Measurements from ENCODE around the gene CDK1. TPM values are rescaled to one million over a fixed set of nuclear protein-coding genes. Genes with fewer than 3 reads are reported as not detected.

CDK1 gene
- total RNA-seq, 6 donors from 2014 or later = 1.0 to 8.0 (median 5.2) TPM

DNA sequence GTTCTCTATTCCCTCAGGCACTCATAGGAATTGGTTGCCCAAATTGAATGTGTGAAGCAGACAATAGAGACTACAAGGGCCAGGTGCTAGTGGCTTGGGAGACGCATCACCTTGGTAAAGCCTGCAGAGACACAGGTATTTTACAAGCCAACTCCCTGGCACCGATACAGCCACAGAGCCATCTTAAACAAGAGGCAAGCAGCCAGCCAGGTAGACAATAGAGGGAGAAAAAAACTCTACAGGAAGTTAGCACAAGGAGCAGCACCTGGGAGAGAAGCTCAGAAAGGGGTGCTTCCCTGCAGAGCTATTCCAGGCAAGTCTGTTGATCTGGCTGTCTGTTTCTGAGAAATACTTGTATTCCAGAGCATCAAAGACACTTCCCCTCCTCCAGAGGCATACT lies 43.0 kb upstream of the CDK1 start:
- no peak for ATAC-seq (ENCODE audit: low FRiP score in 2 of 2)
- TF ChIP-seq EP300 (IDR thresholded peaks at IDR 0.05) (no peak), POLR2A (IDR thresholded peaks at IDR 0.05) (no peak), POLR2AphosphoS5 (IDR thresholded peaks at IDR 0.05) (no peak)
- TF ChIP-seq, protein P1, sequence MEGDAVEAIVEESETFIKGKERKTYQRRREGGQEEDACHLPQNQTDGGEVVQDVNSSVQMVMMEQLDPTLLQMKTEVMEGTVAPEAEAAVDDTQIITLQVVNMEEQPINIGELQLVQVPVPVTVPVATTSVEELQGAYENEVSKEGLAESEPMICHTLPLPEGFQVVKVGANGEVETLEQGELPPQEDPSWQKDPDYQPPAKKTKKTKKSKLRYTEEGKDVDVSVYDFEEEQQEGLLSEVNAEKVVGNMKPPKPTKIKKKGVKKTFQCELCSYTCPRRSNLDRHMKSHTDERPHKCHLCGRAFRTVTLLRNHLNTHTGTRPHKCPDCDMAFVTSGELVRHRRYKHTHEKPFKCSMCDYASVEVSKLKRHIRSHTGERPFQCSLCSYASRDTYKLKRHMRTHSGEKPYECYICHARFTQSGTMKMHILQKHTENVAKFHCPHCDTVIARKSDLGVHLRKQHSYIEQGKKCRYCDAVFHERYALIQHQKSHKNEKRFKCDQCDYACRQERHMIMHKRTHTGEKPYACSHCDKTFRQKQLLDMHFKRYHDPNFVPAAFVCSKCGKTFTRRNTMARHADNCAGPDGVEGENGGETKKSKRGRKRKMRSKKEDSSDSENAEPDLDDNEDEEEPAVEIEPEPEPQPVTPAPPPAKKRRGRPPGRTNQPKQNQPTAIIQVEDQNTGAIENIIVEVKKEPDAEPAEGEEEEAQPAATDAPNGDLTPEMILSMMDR (IDR thresholded peaks at IDR 0.05) = no peak
- Histone ChIP-seq H3K9me3 (no peaks in the 10 kb centered on the region), H3K36me3 (no peaks in the 10 kb centered on the region), H3K4me3 (no peak overlapping the region), H3K27ac (no peak overlapping the region), H3K27me3 (peaks cover 0 to 6% (median 2%) of the 10 kb centered on the region in 4 donors), H3K4me1 (peaks cover 0 to 15% (median 7%) of the 10 kb centered on the region in 4 donors)
- 81 to 89% methylated on average over 2 of the region's 2 CpGs for WGBS, 2 donors
- DNase-seq = no peak

DNA sequence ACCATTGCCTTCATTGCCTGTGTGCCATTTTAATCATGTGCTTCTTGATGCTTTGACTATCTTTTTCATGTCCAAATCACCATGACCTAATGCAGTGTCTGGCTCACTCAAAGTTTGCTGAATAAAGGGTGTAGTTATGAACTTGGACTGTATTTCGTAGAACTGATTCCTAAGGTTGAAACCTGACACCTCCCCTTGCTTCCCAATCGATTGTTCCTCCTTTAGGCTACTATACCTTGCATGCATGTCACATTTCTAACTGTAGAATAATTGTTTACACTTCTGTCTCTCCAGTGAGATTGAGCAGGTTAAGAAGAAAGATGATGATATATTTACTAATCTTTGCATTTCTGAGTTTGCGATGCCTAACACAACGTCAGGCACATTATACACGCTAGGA lies 41.0 kb upstream of the CDK1 start:
- H3K4me3 ChIP-seq = no peak overlapping the region
- H3K9me3 ChIP-seq = no peaks in the 10 kb centered on the region
- peaks cover 0 to 15% (median 7%) of the 10 kb centered on the region in 4 donors for H3K4me1 ChIP-seq
- DNase-seq (no peak), ATAC-seq (ENCODE audit: low FRiP score in 2 of 2) (no peak)
- H3K36me3 ChIP-seq = no peaks in the 10 kb centered on the region
- no peak overlapping the region for H3K27ac ChIP-seq
- H3K27me3 ChIP-seq = peaks cover 0 to 6% (median 2%) of the 10 kb centered on the region in 4 donors
- 74 to 80% methylated on average over 5 of the region's 5 CpGs for WGBS, 2 donors
- TF ChIP-seq POLR2AphosphoS5 (IDR thresholded peaks at IDR 0.05) (no peak), EP300 (IDR thresholded peaks at IDR 0.05) (no peak), POLR2A (IDR thresholded peaks at IDR 0.05) (no peak)
- TF ChIP-seq, protein P1 (IDR thresholded peaks at IDR 0.05) = no peak

DNA sequence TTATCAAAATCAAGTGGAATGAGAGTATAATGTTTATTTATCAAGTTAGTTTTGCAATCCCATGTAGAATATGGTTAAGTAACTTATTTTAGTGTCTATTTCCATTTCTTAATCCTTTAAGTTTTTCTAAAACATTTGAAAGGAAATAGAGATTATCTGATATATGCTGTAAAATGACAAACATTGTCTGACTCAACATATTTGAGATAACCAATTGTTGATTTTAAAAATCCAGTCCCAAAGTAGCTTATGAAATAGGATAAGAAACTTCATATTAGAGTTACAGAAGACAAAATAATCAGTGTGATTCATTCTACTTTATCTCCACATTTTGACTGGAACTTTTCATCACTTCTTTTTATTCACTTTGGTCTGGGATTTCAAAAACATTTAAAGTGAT lies 38.7 kb upstream of the CDK1 start:
- TF ChIP-seq POLR2A (IDR thresholded peaks at IDR 0.05) (no peak), EP300 (IDR thresholded peaks at IDR 0.05) (no peak), POLR2AphosphoS5 (IDR thresholded peaks at IDR 0.05) (no peak)
- TF ChIP-seq, protein P1 (IDR thresholded peaks at IDR 0.05) = no peak
- ATAC-seq (ENCODE audit: low FRiP score in 2 of 2) = no peak
- H3K4me3 ChIP-seq = no peak overlapping the region
- H3K27ac ChIP-seq = no peak overlapping the region
- DNase-seq = no peak
- H3K9me3 ChIP-seq = no peaks in the 10 kb centered on the region
- H3K4me1 ChIP-seq = no peaks in the 10 kb centered on the region
- H3K27me3 ChIP-seq = no peaks in the 10 kb centered on the region
- H3K36me3 ChIP-seq = no peaks in the 10 kb centered on the region

DNA sequence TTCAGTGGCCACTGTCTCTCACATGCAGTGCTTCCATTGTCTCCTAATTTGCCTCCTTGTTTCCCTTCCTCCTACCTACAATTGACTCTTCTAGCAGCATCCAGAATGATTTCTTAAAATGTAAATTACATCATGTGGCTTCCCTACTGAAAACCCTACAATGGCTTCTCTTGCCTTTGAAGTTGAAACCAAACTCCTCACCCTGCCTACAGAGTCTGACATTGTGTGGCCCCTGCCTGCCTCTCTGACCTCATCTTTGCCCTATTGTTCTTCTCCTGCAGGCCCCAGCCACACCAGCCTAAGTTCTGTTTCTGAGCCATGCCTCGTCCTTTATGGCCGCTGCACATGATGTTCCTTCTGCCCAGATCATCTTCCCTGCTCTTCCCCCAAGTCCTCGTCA lies 35.8 kb upstream of the CDK1 start:
- TF ChIP-seq, protein P1 (IDR thresholded peaks at IDR 0.05) = no peak
- TF ChIP-seq POLR2AphosphoS5 (IDR thresholded peaks at IDR 0.05) = no peak
- TF ChIP-seq POLR2A (IDR thresholded peaks at IDR 0.05) = no peak
- TF ChIP-seq EP300 (IDR thresholded peaks at IDR 0.05) = no peak
- WGBS, 2 donors = 88 to 97% methylated on average over 3 of the region's 3 CpGs
- Histone ChIP-seq H3K36me3 (no peaks in the 10 kb centered on the region), H3K9me3 (no peaks in the 10 kb centered on the region), H3K27ac (no peak overlapping the region), H3K27me3 (no peaks in the 10 kb centered on the region), H3K4me1 (no peaks in the 10 kb centered on the region), H3K4me3 (no peak overlapping the region)
- DNase-seq = no peak
- no peak for ATAC-seq (ENCODE audit: low FRiP score in 2 of 2)

DNA sequence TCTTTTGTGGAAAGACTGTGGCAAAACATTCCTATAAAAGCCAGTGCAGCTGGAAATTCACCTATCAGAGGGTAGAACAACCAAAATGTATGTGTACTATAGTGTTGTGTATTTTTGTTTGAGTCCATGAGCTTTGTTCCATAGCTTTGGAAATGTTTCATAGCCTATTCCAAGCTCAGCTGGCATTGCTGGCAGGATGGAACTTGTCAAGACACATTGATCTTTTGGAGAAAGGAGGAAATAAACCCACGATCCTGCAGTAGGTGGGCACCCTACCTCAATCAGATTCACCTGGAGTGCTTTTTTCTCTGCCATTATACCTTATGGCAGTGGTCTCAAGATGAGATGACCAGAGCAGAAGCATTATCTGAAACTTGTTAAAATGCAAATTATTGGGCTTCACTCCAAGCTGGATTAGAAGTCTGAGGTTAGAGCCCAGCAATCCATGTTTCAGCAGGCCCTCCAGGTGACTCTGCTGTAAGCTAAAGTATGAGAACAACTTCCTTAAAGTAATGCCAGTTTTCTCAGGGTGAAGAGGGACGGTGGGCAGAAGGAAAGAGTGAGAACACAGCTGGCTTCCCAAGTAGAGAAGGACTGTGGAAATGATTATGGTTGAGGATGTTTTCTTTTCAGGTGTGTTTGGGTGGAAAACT lies 30.3 kb upstream of the CDK1 start:
- no peaks in the 10 kb centered on the region for H3K27me3 ChIP-seq
- no peak for DNase-seq
- no peak for ATAC-seq (ENCODE audit: low FRiP score in 2 of 2)
- no peak overlapping the region for H3K4me3 ChIP-seq
- H3K9me3 ChIP-seq = no peaks in the 10 kb centered on the region
- TF ChIP-seq POLR2AphosphoS5 (IDR thresholded peaks at IDR 0.05) = no peak
- no peak for TF ChIP-seq POLR2A (IDR thresholded peaks at IDR 0.05)
- no peak for TF ChIP-seq EP300 (IDR thresholded peaks at IDR 0.05)
- TF ChIP-seq, protein P1 (IDR thresholded peaks at IDR 0.05) = no peak
- no peaks in the 10 kb centered on the region for H3K36me3 ChIP-seq
- H3K27ac ChIP-seq = no peak overlapping the region
- H3K4me1 ChIP-seq = no peaks in the 10 kb centered on the region
- 68 to 70% methylated on average over 2 of the region's 2 CpGs for WGBS, 2 donors

Data from upper lobe of left lung (tissue), 6 donors.